ENCODE measurements around the gene MXD4.
"Not testable (repeated sequence)": the region's sequence is repeated elsewhere in the genome, so short reads cannot be mapped to it uniquely, and the experiment has no call there.

MXD4 gene

GRCh38 chr4:2218436-2218835, 43.5 kb downstream of the MXD4 start:
- no peak for TF ChIP-seq CTCF (IDR thresholded peaks at IDR 0.05; ENCODE audit: unreplicated experiment in 3 of 3)
- H3K27ac Mint-ChIP-seq = no peak overlapping the region

GRCh38 chr4:2217726-2218125, 44.2 kb downstream of the MXD4 start:
- Mint-ChIP-seq H3K27me3 (ENCODE audit: low read depth) (no peaks in the 10 kb centered on the region), H3K36me3 (ENCODE audit: low read depth) (no peaks in the 10 kb centered on the region), H3K27ac (no peak overlapping the region), H3K4me1 (peaks cover 3% of the 10 kb centered on the region), H3K4me3 (no peak overlapping the region), H3K9me3 (no peaks in the 10 kb centered on the region)
- no peak for TF ChIP-seq CTCF (IDR thresholded peaks at IDR 0.05; ENCODE audit: unreplicated experiment in 3 of 3)

More at GRCh38 chr4:2218436-2218835, 43.5 kb downstream of the MXD4 start:
- Mint-ChIP-seq H3K9me3 (no peaks in the 10 kb centered on the region), H3K36me3 (ENCODE audit: low read depth) (no peaks in the 10 kb centered on the region), H3K27me3 (ENCODE audit: low read depth) (no peaks in the 10 kb centered on the region), H3K4me1 (peaks cover 5% of the 10 kb centered on the region), H3K4me3 (no peak overlapping the region)

- no peak for TF ChIP-seq CTCF (IDR thresholded peaks at IDR 0.05; ENCODE audit: unreplicated experiment in 3 of 3)
- Mint-ChIP-seq H3K27me3 (ENCODE audit: low read depth) (no peaks in the 10 kb centered on the region), H3K27ac (no peak overlapping the region), H3K9me3 (no peaks in the 10 kb centered on the region), H3K4me3 (no peak overlapping the region), H3K36me3 (ENCODE audit: low read depth) (no peaks in the 10 kb centered on the region), H3K4me1 (no peaks in the 10 kb centered on the region)
Observed at GRCh38 chr4:2212831-2213230, 49.1 kb downstream of the MXD4 start.

- H3K27me3 Mint-ChIP-seq (ENCODE audit: low read depth); H3K4me1 Mint-ChIP-seq; H3K36me3 Mint-ChIP-seq (ENCODE audit: low read depth); H3K9me3 Mint-ChIP-seq; H3K4me3 Mint-ChIP-seq; H3K27ac Mint-ChIP-seq: not testable (repeated sequence)
Observed at GRCh38 chr4:2202789-2203188, 59.1 kb downstream of the MXD4 start.
